Measurements from ENCODE around the gene TMEM63B. TPM values are rescaled to one million over a fixed set of nuclear protein-coding genes. Genes with fewer than 3 reads are reported as not detected.

TMEM63B gene
- total RNA-seq, 2 experiments from 2014 or later = 11.4 to 12.8 TPM

GRCh38 chr6:44202972-44203750, 75.8 kb downstream of the TMEM63B start:
- H3K27me3 ChIP-seq (ENCODE audit: control insufficient read depth in 1 of 2, insufficient read depth in 2 of 2, low read length in 2 of 2) = no peaks in the 10 kb centered on the region
- H3K4me1 Mint-ChIP-seq (ENCODE audit: low read depth) = no peaks in the 10 kb centered on the region
- no peaks in the 10 kb centered on the region for H3K36me3 ChIP-seq (ENCODE audit: insufficient read depth, low read length)
- no peak overlapping the region for H3K4me3 ChIP-seq (ENCODE audit: low read length)
- ChIA-PET CTCF (no interaction called here), POLR2A (no interaction called here)
- no peak overlapping the region for H3K4me3 Mint-ChIP-seq
- no peak for TF ChIP-seq CTCF (IDR thresholded peaks at IDR 0.05)
- H3K9me3 ChIP-seq (ENCODE audit: control insufficient read depth in 1 of 2, insufficient read depth in 1 of 2, low read length in 2 of 2) = no peaks in the 10 kb centered on the region
- H3K36me3 Mint-ChIP-seq (ENCODE audit: low read depth) = no peaks in the 10 kb centered on the region
- H3K27ac ChIP-seq (ENCODE audit: low read depth in 1 of 2, low read length in 2 of 2) = no peak overlapping the region
- ATAC-seq (ENCODE audit: poor library complexity) (no peak), DNase-seq (no peak)
- no peaks in the 10 kb centered on the region for H3K4me1 ChIP-seq (ENCODE audit: insufficient read depth, low read length)
- intact Hi-C loops (cut with DNase I, micrococcal nuclease) = no loop called here
- H3K9me3 Mint-ChIP-seq = no peaks in the 10 kb centered on the region
- no peak overlapping the region for H3K27ac Mint-ChIP-seq
- no peaks in the 10 kb centered on the region for H3K27me3 Mint-ChIP-seq

DNA sequence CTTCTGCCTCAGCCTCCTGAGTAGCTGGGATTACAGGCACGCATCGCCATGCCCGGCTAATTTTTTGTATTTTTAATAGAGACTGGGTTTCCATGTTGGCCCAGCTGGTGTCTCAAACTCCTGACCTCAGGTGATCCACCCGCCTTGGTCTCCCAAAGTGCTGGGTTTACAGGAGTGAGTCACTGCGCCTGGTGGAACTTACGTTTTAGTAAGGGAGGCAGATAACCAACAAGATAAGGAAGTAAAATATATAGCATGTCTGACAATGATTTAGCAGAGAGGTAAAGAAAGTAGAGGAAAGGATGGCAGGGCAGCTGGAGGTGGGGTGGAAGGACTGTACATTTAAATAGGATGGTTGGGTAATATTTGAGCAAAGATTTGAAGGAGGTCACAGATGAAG, 76.6 kb downstream of the TMEM63B start:
- Histone ChIP-seq H3K27ac (ENCODE audit: low read depth in 1 of 2, low read length in 2 of 2) (no peak overlapping the region), H3K4me1 (ENCODE audit: insufficient read depth, low read length) (no peaks in the 10 kb centered on the region), H3K4me3 (ENCODE audit: low read length) (no peak overlapping the region), H3K27me3 (ENCODE audit: control insufficient read depth in 1 of 2, insufficient read depth in 2 of 2, low read length in 2 of 2) (no peaks in the 10 kb centered on the region), H3K36me3 (ENCODE audit: insufficient read depth, low read length) (no peaks in the 10 kb centered on the region), H3K9me3 (ENCODE audit: control insufficient read depth in 1 of 2, insufficient read depth in 1 of 2, low read length in 2 of 2) (no peaks in the 10 kb centered on the region)
- Mint-ChIP-seq H3K4me3 (no peak overlapping the region), H3K9me3 (no peaks in the 10 kb centered on the region), H3K27ac (no peak overlapping the region), H3K27me3 (no peaks in the 10 kb centered on the region), H3K4me1 (ENCODE audit: low read depth) (no peaks in the 10 kb centered on the region), H3K36me3 (ENCODE audit: low read depth) (no peaks in the 10 kb centered on the region)
- intact Hi-C loops (cut with DNase I, micrococcal nuclease) = no loop called here
- TF ChIP-seq CTCF (IDR thresholded peaks at IDR 0.05) = no peak
- ATAC-seq (ENCODE audit: poor library complexity) (no peak), DNase-seq (no peak)
- CTCF ChIA-PET = no interaction called here
- POLR2A ChIA-PET = interaction anchor here (0.9 kb wide), 1 partner anchor 58 kb away, joined by 3 read pairs; no protein-coding TSS in a partner anchor

Other genes starting within 250 kb of the TMEM63B start
- 10 to 100 TPM; 10.4 to 11.5 TPM for gene MRPL14, start 102 bp upstream of the TMEM63B start, total RNA-seq
- 1 to 10 TPM; 1.3 to 1.5 TPM for gene CAPN11, start 31.3 kb downstream of the TMEM63B start, total RNA-seq
- not detected for gene MYMX, start 89.4 kb downstream of the TMEM63B start, total RNA-seq
- 1 to 10 TPM in 1 of 2 experiments, under 1 TPM in 1; 0.67 to 1.3 TPM for gene SLC29A1, start 96.0 kb downstream of the TMEM63B start, total RNA-seq
- 100 to 1,000 TPM; 401 to 405 TPM for gene HSP90AB1, start 119.5 kb downstream of the TMEM63B start, total RNA-seq
- gene SLC35B2, start 130.0 kb downstream of the TMEM63B start, total RNA-seq = 1 to 10 TPM; 6.4 to 7.0 TPM
- 10 to 100 TPM; 43.0 to 43.1 TPM for gene NFKBIE, start 138.0 kb downstream of the TMEM63B start, total RNA-seq
- gene TMEM151B, start 142.9 kb downstream of the TMEM63B start, total RNA-seq = not detected
- 10 to 100 TPM; 12.0 to 12.7 TPM for gene AARS2, start 185.8 kb downstream of the TMEM63B start, total RNA-seq
- not detected for gene SPATS1, start 215.1 kb downstream of the TMEM63B start, total RNA-seq